ENCODE results near the gene XPOT. TPM values are rescaled to one million over a fixed set of nuclear protein-coding genes. Genes with fewer than 3 reads are reported as not detected.

The XPOT gene
- total and polyA plus RNA-seq, 2 of the 4 experiments (the other 2 are of a cell fraction) = 40.9 to 80.8 TPM

- Histone ChIP-seq H3K4me3 (ENCODE audit: insufficient read depth, low read depth, low read length) (no peak overlapping the region), H3K36me3 (ENCODE audit: control insufficient read depth, insufficient read depth, low read length) (peaks cover 41% of the 10 kb centered on the region), H4K20me1 (ENCODE audit: insufficient read depth, low read length) (peaks cover 30% of the 10 kb centered on the region), H2AFZ (replicated peaks; ENCODE audit: low read length, poor library complexity) (no peak overlapping the region), H3K4me1 (ENCODE audit: control insufficient read depth, insufficient read depth, low read length) (peaks cover 7% of the 10 kb centered on the region), H4K8ac (ENCODE audit: low read depth in 2 of 2, low read length in 2 of 2) (no peak overlapping the region), H2BK120ac (ENCODE audit: low read depth, low read length) (no peak overlapping the region), H3K9me1 (ENCODE audit: insufficient read depth, low read length) (peaks cover 9% of the 10 kb centered on the region), H3K9ac (ENCODE audit: low read depth, low read length) (no peak overlapping the region), H3K4me2 (ENCODE audit: low read depth, low read length) (no peak overlapping the region), H3K27me3 (ENCODE audit: control insufficient read depth, insufficient read depth, low read length) (no peaks in the 10 kb centered on the region), H2AK9ac (replicated peaks; ENCODE audit: low read depth, low read length, poor library complexity) (no peak overlapping the region), H3K79me1 (ENCODE audit: low read depth in 1 of 2, low read length in 2 of 2) (peaks cover 36 to 51% of the 10 kb centered on the region in 2 experiments), H2BK5ac (ENCODE audit: low read depth, low read length, poor library complexity, severe bottlenecking) (no peak overlapping the region), H3K23ac (ENCODE audit: low read depth, low read length) (0 out of 2 replicates have a peak overlapping the region, but pooled peaks have one; percentile 16), H3K9me3 (ENCODE audit: control insufficient read depth, insufficient read depth, low read length) (no peaks in the 10 kb centered on the region), H3K4ac (ENCODE audit: low read depth, low read length) (no peak overlapping the region), H3K56ac (ENCODE audit: extremely low read depth, insufficient read depth, low read length) (no peak overlapping the region), H3K18ac (ENCODE audit: low read depth, low read length) (no peak overlapping the region), H2BK15ac (ENCODE audit: low read depth, low read length) (no peak overlapping the region), H2AK5ac (ENCODE audit: low read depth, low read length) (no peak overlapping the region), H4K5ac (ENCODE audit: low read depth, low read length) (no peak overlapping the region), H4K91ac (ENCODE audit: insufficient read depth, low read depth, low read length) (no peak overlapping the region), H3K27ac (ENCODE audit: insufficient read depth, low read length) (no peak overlapping the region), H2BK20ac (ENCODE audit: low read depth, low read length) (no peak overlapping the region), H3K14ac (replicated peaks; ENCODE audit: low read depth, low read length) (no peak overlapping the region)
- ChIA-PET CTCF (no interaction called here), POLR2A (ENCODE audit: unreplicated experiment) (no interaction called here)
- in situ Hi-C loops (cut with MboI; ENCODE audit: low sequenced_read_pairs) (loop anchor here (5.0 kb wide), 1 partner anchor 35 kb away; no protein-coding TSS in a partner anchor), dilution Hi-C loops (cut with HindIII; ENCODE audit: low sequenced_read_pairs, unreplicated experiment) (no loop called here), intact Hi-C loops (cut with micrococcal nuclease) (loop anchor here (5.0 kb wide), 1 partner anchor 35 kb away; no protein-coding TSS in a partner anchor)
- DNase-seq (no peak), ATAC-seq (ENCODE audit: low read depth) (peak; percentile 10; the same call in 1 of the 2 replicates)
- BruUV-seq (replicated peaks) = no TSS peak
- whole genome bisulfite sequencing, 2 experiments (ENCODE audit: extremely low coverage in 2 of 2, insufficient read length in 1 of 2) = no CpG with 5 or more reads among the region's 2 CpGs
- TF ChIP-seq MAFK (IDR thresholded peaks at IDR 0.05; ENCODE audit: low read depth, low read length) = no peak
- TF ChIP-seq NFE2L2 (IDR thresholded peaks at IDR 0.05; ENCODE audit: low read depth, low read length) = no peak
- no peak for TF ChIP-seq USF2 (IDR thresholded peaks at IDR 0.05; ENCODE audit: low read depth, low read length)
- no peak for TF ChIP-seq CHD1 (IDR thresholded peaks at IDR 0.05; ENCODE audit: low read depth, low read length)
- no peak for TF ChIP-seq RAD21 (IDR thresholded peaks at IDR 0.05; ENCODE audit: low read length)
- no peak for TF ChIP-seq CEBPB (IDR thresholded peaks at IDR 0.05; ENCODE audit: low read depth, low read length)
- no peak for TF ChIP-seq RCOR1 (IDR thresholded peaks at IDR 0.05; ENCODE audit: insufficient replicate concordance, low read length)
- TF ChIP-seq RFX5 (IDR thresholded peaks at IDR 0.05; ENCODE audit: low read depth, low read length) = no peak
- no peak for TF ChIP-seq SMC3 (IDR thresholded peaks at IDR 0.05; ENCODE audit: low read depth, low read length)
- no peak for TF ChIP-seq BHLHE40 (IDR thresholded peaks at IDR 0.05; ENCODE audit: low read depth, low read length)
- no peak for TF ChIP-seq MAZ (IDR thresholded peaks at IDR 0.05; ENCODE audit: borderline replicate concordance, low read depth, low read length)
- no peak for TF ChIP-seq CTCF (conservative IDR thresholded peaks at IDR 0.05; ENCODE audit: low read depth, low read length)
- TF ChIP-seq ELK1 (IDR thresholded peaks at IDR 0.05; ENCODE audit: borderline replicate concordance, low read depth, low read length) = no peak
- TF ChIP-seq FOS (IDR thresholded peaks at IDR 0.05; ENCODE audit: low read depth, low read length) = no peak
- no peak for TF ChIP-seq POLR2A (IDR thresholded peaks at IDR 0.05; ENCODE audit: low read depth, low read length)
- TF ChIP-seq MXI1 (IDR thresholded peaks at IDR 0.05; ENCODE audit: borderline replicate concordance, low read depth, low read length) = no peak
These were observed 8.3 kb downstream of the XPOT start for GRCh38 chr12:64412459-64412858.
